Activated CD4-positive, alpha-beta T cell treated with anti-CD3 and anti-CD28 coated beads, Interleukin-2, amount 10 ng/mL, durations not matched to agents 24 days and 14 days (primary cell): ENCODE measurements around the gene MAP3K5. TPM values are rescaled to one million over a fixed set of nuclear protein-coding genes. Genes with fewer than 3 reads are reported as not detected.

ENCODE experiments used
- DNase-seq: peaks from one replicate; pipeline ENCODE4 v3.0.0; 2022
- H3K27ac Mint-ChIP-seq: one replicate; pipeline ENCODE4 v1.8.0; 2022; ENCODE audit warnings: mild to moderate bottlenecking, mixed read lengths
- H3K27me3 Mint-ChIP-seq: one replicate; pipeline ENCODE4 v1.8.0; 2022; ENCODE audit warnings: mixed read lengths
- H3K36me3 Mint-ChIP-seq: one replicate; pipeline ENCODE4 v1.8.0; 2022; ENCODE audit warnings: low read depth, mild to moderate bottlenecking, mixed read lengths
- H3K4me1 Mint-ChIP-seq: one replicate; pipeline ENCODE4 v1.8.0; 2021; ENCODE audit warnings: mixed read lengths
- H3K4me3 Mint-ChIP-seq: one replicate; pipeline ENCODE4 v1.8.0; 2022; ENCODE audit warnings: mild to moderate bottlenecking, moderate library complexity, mixed read lengths
- H3K9me3 Mint-ChIP-seq: one replicate; pipeline ENCODE4 v1.8.0; 2021; ENCODE audit warnings: mixed read lengths
- intact Hi-C: fragments of 100-400 bp; cut with micrococcal nuclease; formaldehyde crosslinking; loops from one replicate; pipeline ENCODE4 v1.15.1; 2023
- total RNA-seq: library from RNA; stranded (reverse); gene quantifications from 2 replicates; pipeline ENCODE4 v1.2.3, GENCODE V29; 2022

The MAP3K5 gene
- total RNA-seq, 1 donor from 2014 or later: 8.7 TPM

GRCh38 chr6:136655239-136656014, 136.8 kb downstream of the MAP3K5 start:
- H3K4me3 Mint-ChIP-seq: no peak overlapping the region
- no peaks in the 10 kb centered on the region for H3K9me3 Mint-ChIP-seq
- intact Hi-C loops: no loop called here
- no peaks in the 10 kb centered on the region for H3K4me1 Mint-ChIP-seq
- no peak overlapping the region for H3K27ac Mint-ChIP-seq
- DNase-seq: no peak
- H3K36me3 Mint-ChIP-seq: peaks cover 31% of the 10 kb centered on the region
- H3K27me3 Mint-ChIP-seq: no peaks in the 10 kb centered on the region

GRCh38 chr6:136654086-136654485, 138.2 kb downstream of the MAP3K5 start:
- intact Hi-C loops: no loop called here
- no peak overlapping the region for H3K27ac Mint-ChIP-seq

GRCh38 chr6:136652656-136653055, 139.6 kb downstream of the MAP3K5 start:
- Mint-ChIP-seq H3K4me3 (no peak overlapping the region), H3K27ac (no peak overlapping the region), H3K27me3 (no peaks in the 10 kb centered on the region), H3K9me3 (no peaks in the 10 kb centered on the region), H3K36me3 (peaks cover 26% of the 10 kb centered on the region), H3K4me1 (no peaks in the 10 kb centered on the region)
- DNase-seq: no peak
- intact Hi-C loops: no loop called here

More at GRCh38 chr6:136654086-136654485, 138.2 kb downstream of the MAP3K5 start:
- peak; percentile 45 for DNase-seq
- no peaks in the 10 kb centered on the region for H3K9me3 Mint-ChIP-seq
- H3K36me3 Mint-ChIP-seq: peaks cover 34% of the 10 kb centered on the region
- no peaks in the 10 kb centered on the region for H3K4me1 Mint-ChIP-seq
- H3K27me3 Mint-ChIP-seq: no peaks in the 10 kb centered on the region
- no peak overlapping the region for H3K4me3 Mint-ChIP-seq

- peaks cover 21% of the 10 kb centered on the region for H3K36me3 Mint-ChIP-seq
- H3K27ac Mint-ChIP-seq: no peak overlapping the region
- DNase-seq: no peak
- H3K4me1 Mint-ChIP-seq: no peaks in the 10 kb centered on the region
- no peak overlapping the region for H3K4me3 Mint-ChIP-seq
- H3K9me3 Mint-ChIP-seq: no peaks in the 10 kb centered on the region
- intact Hi-C loops: no loop called here
- no peaks in the 10 kb centered on the region for H3K27me3 Mint-ChIP-seq
Observed at GRCh38 chr6:136651982-136652381, 140.3 kb downstream of the MAP3K5 start.

GRCh38 chr6:136647363-136647852, 144.9 kb downstream of the MAP3K5 start:
- peaks cover 3% of the 10 kb centered on the region for H3K36me3 Mint-ChIP-seq

GRCh38 chr6:136646377-136646776, 145.9 kb downstream of the MAP3K5 start:
- H3K36me3 Mint-ChIP-seq: peaks cover 3% of the 10 kb centered on the region
- H3K27me3 Mint-ChIP-seq: no peaks in the 10 kb centered on the region
- DNase-seq: no peak
- no peak overlapping the region for H3K27ac Mint-ChIP-seq
- H3K4me1 Mint-ChIP-seq: peaks cover 4% of the 10 kb centered on the region
- no peaks in the 10 kb centered on the region for H3K9me3 Mint-ChIP-seq
- intact Hi-C loops: loop anchor here (2.0 to 5.0 kb wide), 2 partner anchors 38 to 54 kb away; no protein-coding TSS in a partner anchor
- H3K4me3 Mint-ChIP-seq: no peak overlapping the region

More at GRCh38 chr6:136647363-136647852, 144.9 kb downstream of the MAP3K5 start:
- peak; percentile 84 for DNase-seq
- H3K4me1 Mint-ChIP-seq: peaks cover 4% of the 10 kb centered on the region
- H3K9me3 Mint-ChIP-seq: no peaks in the 10 kb centered on the region
- H3K27ac Mint-ChIP-seq: no peak overlapping the region
- intact Hi-C loops: loop anchor here (2.0 to 5.0 kb wide), 2 partner anchors 39 to 55 kb away; no protein-coding TSS in a partner anchor
- H3K27me3 Mint-ChIP-seq: no peaks in the 10 kb centered on the region
- H3K4me3 Mint-ChIP-seq: no peak overlapping the region

- peaks cover 7% of the 10 kb centered on the region for H3K4me1 Mint-ChIP-seq
- H3K27me3 Mint-ChIP-seq: no peaks in the 10 kb centered on the region
- intact Hi-C loops: loop anchor here (1.0 to 5.0 kb wide), 3 partner anchors 58 to 276 kb away; no protein-coding TSS in a partner anchor
- H3K36me3 Mint-ChIP-seq: no peaks in the 10 kb centered on the region
- H3K9me3 Mint-ChIP-seq: no peaks in the 10 kb centered on the region
- DNase-seq: no peak
- no peak overlapping the region for H3K4me3 Mint-ChIP-seq
- H3K27ac Mint-ChIP-seq: no peak overlapping the region
Observed at GRCh38 chr6:136644597-136644952, 147.7 kb downstream of the MAP3K5 start.

GRCh38 chr6:136643850-136644596, 148.3 kb downstream of the MAP3K5 start:
- intact Hi-C loops: loop anchor here (1.0 to 5.0 kb wide), 3 partner anchors 58 to 277 kb away; no protein-coding TSS in a partner anchor
- Mint-ChIP-seq H3K9me3 (no peaks in the 10 kb centered on the region), H3K27ac (no peak overlapping the region), H3K36me3 (no peaks in the 10 kb centered on the region), H3K27me3 (no peaks in the 10 kb centered on the region), H3K4me3 (no peak overlapping the region), H3K4me1 (peaks cover 7% of the 10 kb centered on the region)
- peak; percentile 94 for DNase-seq

GRCh38 chr6:136641873-136642465, 150.3 kb downstream of the MAP3K5 start:
- Mint-ChIP-seq H3K36me3 (peaks cover 3% of the 10 kb centered on the region), H3K4me1 (peaks cover 7% of the 10 kb centered on the region), H3K9me3 (no peaks in the 10 kb centered on the region), H3K27ac (no peak overlapping the region), H3K27me3 (no peaks in the 10 kb centered on the region), H3K4me3 (no peak overlapping the region)
- intact Hi-C loops: loop anchor here (5.0 kb wide), 1 partner anchor 60 kb away; no protein-coding TSS in a partner anchor
- no peak for DNase-seq

- no peaks in the 10 kb centered on the region for H3K27me3 Mint-ChIP-seq
- H3K27ac Mint-ChIP-seq: no peak overlapping the region
- peaks cover 7% of the 10 kb centered on the region for H3K36me3 Mint-ChIP-seq
- intact Hi-C loops: loop anchor here (5.0 kb wide), 1 partner anchor 61 kb away; no protein-coding TSS in a partner anchor
- peaks cover 7% of the 10 kb centered on the region for H3K4me1 Mint-ChIP-seq
- no peak for DNase-seq
- H3K9me3 Mint-ChIP-seq: no peaks in the 10 kb centered on the region
- no peak overlapping the region for H3K4me3 Mint-ChIP-seq
Observed at GRCh38 chr6:136641166-136641565, 151.1 kb downstream of the MAP3K5 start.

GRCh38 chr6:136640132-136640915, 152.0 kb downstream of the MAP3K5 start:
- Mint-ChIP-seq H3K27me3 (no peaks in the 10 kb centered on the region), H3K4me1 (peaks cover 5% of the 10 kb centered on the region), H3K27ac (no peak overlapping the region), H3K9me3 (no peaks in the 10 kb centered on the region), H3K4me3 (no peak overlapping the region), H3K36me3 (peaks cover 10% of the 10 kb centered on the region)
- DNase-seq: peak; percentile 47
- intact Hi-C loops: loop anchor here (5.0 kb wide), 1 partner anchor 62 kb away; no protein-coding TSS in a partner anchor

GRCh38 chr6:136639702-136640101, 152.6 kb downstream of the MAP3K5 start:
- H3K27ac Mint-ChIP-seq: no peak overlapping the region
- no peaks in the 10 kb centered on the region for H3K9me3 Mint-ChIP-seq
- H3K4me1 Mint-ChIP-seq: peaks cover 5% of the 10 kb centered on the region
- H3K36me3 Mint-ChIP-seq: peaks cover 12% of the 10 kb centered on the region
- no peak overlapping the region for H3K4me3 Mint-ChIP-seq
- DNase-seq: no peak
- no peaks in the 10 kb centered on the region for H3K27me3 Mint-ChIP-seq
- intact Hi-C loops: loop anchor here (5.0 kb wide), 1 partner anchor 63 kb away; no protein-coding TSS in a partner anchor

GRCh38 chr6:136635615-136636014, 156.7 kb downstream of the MAP3K5 start:
- intact Hi-C loops: no loop called here
- no peak for DNase-seq
- Mint-ChIP-seq H3K4me1 (peaks cover 9% of the 10 kb centered on the region), H3K4me3 (no peak overlapping the region), H3K27me3 (no peaks in the 10 kb centered on the region), H3K27ac (no peak overlapping the region), H3K9me3 (no peaks in the 10 kb centered on the region), H3K36me3 (peaks cover 35% of the 10 kb centered on the region)
